HG03135 (cell line): ENCODE results near the gene ENO3.
A peak's percentile ranks its signal among the peaks of the same experiment; 100 is the strongest.

ENCODE experiments used
- ATAC-seq: cut with Tn5 transposase; IDR thresholded peaks from one replicate; pipeline ENCODE4 v1.9.1; 2021; ENCODE audit warnings: mild to moderate bottlenecking, moderate library complexity; ENCODE audit not compliant: unreplicated experiment

The ENO3 gene

DNA sequence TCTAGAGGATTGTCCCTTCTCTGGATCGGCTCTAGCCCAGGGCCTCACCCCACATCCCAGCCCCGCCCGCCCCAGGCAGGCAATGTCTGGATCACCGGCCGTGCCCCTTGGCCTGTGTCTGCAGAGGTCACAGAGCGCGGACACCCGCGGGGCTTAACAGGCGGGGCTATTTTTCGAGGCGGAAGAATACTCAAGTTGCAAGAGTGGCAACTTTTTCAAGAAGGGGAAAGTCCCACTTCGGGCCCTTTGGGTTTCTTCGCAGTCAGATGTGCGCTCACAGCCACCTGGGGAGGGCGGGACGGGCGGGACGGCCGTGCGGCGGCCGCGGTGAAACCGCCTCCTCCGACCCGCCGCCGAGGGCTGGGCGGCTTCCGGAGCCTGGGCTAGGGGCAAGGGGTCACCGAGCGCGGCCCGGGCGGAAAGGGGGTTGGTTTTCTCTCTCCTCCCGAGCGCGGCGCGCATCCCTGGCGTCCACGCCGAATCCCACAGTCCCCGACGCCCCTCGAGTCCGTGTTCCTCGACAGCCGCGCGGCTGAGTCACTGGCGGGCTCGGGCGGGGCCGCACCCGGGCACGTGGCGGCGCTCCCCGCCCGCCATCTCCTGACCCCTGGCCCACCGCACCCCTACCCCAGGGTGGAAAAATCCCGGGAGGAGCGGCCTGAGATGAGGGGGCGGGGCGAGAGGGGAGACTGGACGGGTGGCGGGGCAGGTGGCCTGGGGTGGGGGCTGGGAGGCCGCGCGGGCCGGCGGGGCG lies 1.4 kb upstream of the ENO3 start:
- ATAC-seq, result peak; percentile 34

DNA sequence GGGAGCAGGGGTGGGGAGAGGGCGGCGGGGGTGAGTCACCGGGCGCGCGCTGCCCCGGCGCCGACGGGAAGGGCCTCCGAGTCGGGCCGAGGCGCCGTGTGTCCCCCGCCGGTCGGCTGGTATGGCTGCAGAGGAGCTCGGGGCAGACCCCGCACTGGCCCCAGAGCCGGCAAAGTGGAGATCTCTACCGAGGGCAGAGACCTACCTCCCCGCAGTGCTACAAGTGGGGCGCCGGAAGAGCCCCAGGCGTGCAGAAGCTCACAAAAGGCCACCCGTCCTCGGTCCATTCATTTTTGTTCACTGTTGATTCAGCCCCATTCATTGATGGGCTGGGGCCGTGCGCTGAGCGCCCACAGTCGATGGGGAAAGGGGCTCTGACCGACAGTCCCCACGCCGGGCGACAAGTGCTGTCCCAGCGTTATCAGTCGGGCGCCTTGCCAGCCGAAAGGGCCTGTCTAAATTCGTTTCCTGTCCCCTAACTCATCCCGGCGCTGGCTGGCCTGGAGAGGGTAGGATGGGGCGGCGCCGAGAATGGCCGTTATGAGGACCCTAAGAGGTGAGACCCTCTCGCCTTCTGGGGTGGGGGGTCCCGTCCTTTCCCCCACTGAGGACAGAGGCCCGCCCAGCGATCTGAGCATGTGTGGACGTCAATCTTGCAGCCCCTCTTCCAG lies 709 bp upstream of the ENO3 start:
- peak; percentile 2 for ATAC-seq

DNA sequence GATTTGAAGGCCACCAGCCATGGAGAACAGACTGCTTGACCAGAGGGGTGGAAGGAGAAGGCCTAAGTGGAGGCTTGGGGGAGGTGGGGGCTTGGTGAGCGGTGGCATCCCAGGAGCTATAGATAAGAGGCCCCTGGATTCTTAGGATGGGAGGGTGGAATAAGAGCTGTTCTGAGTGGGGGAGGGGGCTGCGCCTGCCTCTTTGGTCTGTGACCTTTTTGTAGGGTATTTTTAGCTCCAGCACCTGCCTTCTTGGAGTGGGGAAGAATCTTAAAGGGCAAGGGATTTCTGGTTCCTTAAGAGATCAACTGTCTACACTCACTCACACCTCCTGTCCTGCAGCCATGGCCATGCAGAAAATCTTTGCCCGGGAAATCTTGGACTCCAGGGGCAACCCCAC lies 567 bp downstream of the ENO3 start:
- no peak for ATAC-seq

DNA sequence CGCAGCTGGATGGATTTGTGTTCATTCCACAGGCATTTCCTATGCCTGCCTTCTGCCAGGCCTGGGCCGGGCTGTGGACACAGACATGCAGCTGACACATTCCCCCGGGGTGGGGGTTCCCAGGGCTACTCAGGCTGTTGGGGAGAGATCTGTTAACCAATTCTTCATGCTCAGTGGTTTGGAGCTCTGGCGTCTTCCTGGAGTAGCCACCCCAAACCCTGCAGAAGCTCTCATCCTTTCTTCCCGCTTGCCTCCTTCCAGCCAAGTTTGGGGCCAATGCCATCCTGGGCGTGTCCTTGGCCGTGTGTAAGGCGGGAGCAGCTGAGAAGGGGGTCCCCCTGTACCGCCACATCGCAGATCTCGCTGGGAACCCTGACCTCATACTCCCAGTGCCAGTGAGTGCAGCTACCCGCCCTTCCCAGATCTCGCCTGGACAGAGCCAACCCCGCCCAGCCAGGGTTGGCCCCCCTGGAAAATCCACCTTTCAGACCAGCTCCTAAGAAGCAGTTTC lies 2.6 kb downstream of the ENO3 start:
- no peak for ATAC-seq

- no peak for ATAC-seq
Observed at GRCh38 chr17:4955091-4955490, 4.2 kb downstream of the ENO3 start.

- no peak for ATAC-seq
Observed at GRCh38 chr17:4956493-4957061, 5.7 kb downstream of the ENO3 start.

DNA sequence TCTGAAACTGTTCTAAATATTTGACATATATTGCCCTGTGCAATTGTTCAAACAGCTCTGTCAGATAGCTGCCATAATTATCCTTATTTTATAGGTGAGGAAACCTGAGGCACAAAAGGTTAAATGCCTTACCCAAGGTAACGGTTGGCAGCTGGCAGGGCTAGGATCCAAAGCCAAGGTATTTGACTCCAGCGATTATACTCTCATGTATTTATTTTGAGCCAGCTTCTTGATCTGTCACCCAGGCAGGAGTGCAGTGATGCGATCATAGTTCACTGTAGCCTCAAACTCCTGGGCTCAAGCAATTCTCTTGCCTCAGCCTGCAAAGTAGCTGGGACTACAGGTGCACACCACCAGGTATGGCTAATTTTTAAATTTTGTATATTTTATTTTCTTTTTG lies 7.2 kb downstream of the ENO3 start:
- ATAC-seq, result no peak

- no peak for ATAC-seq
Observed at GRCh38 chr17:4959261-4959965, 8.5 kb downstream of the ENO3 start.

DNA sequence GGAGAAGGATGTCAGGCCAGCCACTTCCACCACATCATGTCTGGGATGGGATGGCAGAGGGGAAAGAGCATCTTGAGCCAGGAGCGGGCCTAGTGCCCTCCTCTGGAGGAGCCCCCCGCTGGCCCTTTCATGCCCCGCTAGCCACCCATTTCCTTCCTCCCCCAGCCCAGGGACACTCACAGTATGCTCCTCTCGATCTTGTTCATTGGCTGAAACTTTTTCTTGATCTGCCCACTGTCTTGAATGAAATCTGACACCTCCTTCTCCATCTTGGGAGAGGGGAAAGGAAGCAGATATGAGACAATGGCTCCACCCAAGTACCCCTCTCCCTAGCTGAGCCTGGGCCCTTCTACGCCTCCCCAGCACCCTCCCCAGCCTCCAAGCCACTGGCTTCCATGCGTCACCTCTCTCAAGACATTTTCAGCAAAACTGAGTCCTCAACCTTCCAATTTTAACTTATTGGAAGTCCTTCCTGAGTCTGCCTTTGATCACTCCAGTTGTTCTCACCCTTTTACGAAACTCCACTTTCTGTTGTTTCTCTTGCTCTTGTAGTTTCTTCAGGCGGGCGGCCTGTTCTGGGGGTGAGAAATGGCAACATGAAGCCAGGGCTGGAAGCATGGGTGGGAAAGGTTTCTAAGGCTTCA lies 9.5 kb downstream of the ENO3 start:
- ATAC-seq, result no peak

DNA sequence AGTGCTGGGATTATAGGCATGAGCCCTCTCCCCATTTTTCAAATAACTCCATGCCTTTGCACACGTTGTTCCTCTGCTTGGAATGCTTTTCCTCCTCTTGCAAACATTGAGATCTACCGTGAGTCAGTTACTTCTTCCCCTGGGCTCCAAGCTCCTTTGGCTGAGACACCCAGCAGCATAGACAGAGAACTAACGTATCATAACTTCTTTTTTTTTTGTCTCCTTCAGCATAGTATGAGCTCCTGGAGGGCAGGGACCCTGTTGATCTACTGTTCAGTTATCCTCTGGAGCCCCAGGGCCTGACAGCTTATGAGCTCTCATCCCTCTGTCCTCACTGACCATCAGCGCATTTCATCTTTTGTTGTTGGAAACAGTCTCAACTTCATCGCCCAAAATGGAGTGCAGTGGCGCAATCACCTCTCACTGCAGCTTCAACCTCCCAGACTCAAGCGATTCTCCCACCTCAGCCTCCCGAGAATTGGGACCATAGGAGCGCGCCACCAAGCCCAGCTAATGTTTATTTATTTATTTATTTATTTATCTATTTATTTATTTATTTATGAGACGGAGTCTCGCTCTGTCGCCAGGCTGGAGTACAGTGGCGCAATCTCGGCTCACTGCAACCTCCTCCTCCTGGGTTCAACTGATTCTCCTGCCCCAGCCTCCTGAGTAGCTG lies 14.5 kb downstream of the ENO3 start:
- ATAC-seq, result no peak

DNA sequence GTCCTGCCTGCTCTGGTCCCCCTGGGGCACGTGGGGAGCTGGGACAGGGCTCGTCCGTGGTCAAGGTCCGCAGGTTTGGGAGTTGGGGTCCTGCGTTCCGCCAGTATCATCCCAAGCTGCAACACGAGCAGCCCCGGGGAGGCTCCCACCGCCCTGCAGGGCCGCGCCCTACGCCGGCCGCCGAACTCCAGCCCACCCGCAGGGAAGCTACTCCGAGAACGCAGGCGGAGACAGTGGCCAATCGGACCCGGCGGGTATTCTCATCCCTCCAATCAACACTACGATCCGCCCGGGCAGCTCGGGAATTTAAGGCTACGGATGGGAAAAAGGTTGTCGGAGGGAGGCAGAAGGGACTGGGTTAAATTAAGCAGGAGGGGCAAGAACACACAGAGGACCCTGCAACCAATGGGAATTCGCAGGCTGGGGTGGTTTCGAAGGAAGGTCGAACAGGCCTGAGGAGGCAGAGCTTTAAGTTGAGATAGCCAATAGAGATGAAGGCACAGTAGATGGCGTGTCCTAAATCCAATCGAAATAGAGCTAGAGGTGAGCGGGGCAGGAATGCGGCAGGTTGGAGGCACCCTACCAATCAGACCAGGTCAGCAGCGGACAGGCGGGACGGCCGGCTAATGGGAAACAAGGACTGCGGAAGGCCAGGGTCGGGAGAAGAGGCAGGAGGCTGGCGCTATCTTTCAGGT lies 16.1 kb downstream of the ENO3 start:
- ATAC-seq, result peak; percentile 84

GRCh38 chr17:4967539-4968485 lies 16.9 kb downstream of the ENO3 start, which contains the start of gene SPAG7:
TSS of gene SPAG7 (minus strand) at chr17:4967817. CDS start at chr17:4967804, 13 bp downstream.
- ATAC-seq, result peak; percentile 68

GRCh38 chr17:4968486-4969046 lies 17.6 kb downstream of the ENO3 start:
- no peak for ATAC-seq

GRCh38 chr17:4969047-4969550 lies 18.2 kb downstream of the ENO3 start:
- ATAC-seq, result no peak

DNA sequence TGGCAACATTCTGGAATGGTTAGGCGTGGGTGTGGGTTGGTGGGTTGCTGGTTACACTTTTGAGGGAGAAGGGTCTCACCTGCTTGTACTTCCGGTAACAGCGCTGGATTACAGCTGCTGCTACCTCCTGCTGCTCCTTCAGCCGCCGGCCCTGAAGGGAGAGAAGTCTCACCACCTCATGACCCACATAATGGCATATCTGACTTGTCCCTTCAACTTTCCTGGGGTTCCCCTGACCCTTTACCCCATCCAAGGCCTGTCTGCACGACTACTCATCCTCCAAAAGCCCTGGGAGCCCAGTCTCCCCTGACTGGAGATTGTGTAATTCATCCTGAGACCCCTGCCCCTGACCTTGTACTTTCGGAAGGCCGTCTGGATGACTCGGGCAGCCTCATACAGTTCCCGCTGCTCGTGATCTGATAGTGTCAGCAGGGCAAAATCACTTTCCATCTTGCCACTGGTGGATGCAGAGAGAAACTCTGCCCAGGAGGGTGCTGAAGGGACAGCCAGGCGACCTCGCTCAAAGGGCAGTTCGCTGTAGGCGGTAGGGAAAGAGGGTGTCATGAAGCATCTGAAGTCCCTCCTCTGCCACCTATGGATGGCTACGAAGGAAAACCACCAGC lies 18.7 kb downstream of the ENO3 start:
- no peak for ATAC-seq

- no peak for ATAC-seq
Observed at GRCh38 chr17:4970273-4970672, 19.4 kb downstream of the ENO3 start.

GRCh38 chr17:4971826-4972225 lies 20.9 kb downstream of the ENO3 start:
- no peak for ATAC-seq

GRCh38 chr17:4972322-4972721 lies 21.4 kb downstream of the ENO3 start:
- ATAC-seq, result no peak
